ENCODE results near the gene FATE1.

The FATE1 gene

GRCh38 chrX:151704041-151704663 is 11.7 kb upstream of the FATE1 start:
- no peak for FAIRE-seq

DNA sequence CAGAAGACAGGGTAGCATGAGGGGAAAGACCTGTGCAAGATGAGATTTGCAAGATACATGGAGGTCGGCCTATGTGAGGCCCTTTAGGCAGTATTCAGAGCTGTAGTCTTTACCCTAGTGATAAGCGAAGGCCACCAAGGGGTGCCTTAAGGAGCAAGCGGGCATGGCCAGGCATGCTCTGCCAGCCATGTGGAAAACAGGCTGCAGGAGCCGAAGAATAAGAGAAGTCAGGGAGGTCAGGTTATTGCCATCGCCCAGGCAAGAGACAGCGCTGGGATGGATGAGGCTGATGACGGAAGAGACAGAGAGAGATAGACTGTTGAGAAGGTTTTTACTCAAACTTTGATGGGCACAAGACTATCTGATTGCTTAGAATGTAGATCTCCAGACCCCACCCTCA is 7.0 kb upstream of the FATE1 start:
- no peak for FAIRE-seq

- no peak for FAIRE-seq
These were observed 5.4 kb upstream of the FATE1 start for GRCh38 chrX:151710457-151710856.

DNA sequence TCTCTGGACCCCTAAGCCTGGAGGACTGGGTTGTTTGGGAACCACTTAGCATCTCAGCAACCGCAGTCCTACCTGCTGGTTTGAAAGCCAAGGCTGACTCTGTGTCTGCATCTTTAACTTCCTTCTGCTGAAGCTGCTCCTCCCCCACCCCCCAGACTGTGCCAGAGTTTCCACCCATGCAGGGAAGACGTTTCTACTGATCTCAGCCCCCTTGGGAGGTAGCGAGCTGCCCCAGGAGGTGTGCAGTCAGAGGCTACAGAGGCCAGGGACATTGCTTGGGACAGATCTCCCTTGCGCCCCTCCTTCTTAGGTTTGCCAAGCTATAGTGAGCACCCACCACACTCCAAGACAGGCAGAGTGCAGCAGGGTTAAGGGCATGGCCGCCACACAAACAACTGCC is 4.7 kb upstream of the FATE1 start:
- FAIRE-seq: no peak

DNA sequence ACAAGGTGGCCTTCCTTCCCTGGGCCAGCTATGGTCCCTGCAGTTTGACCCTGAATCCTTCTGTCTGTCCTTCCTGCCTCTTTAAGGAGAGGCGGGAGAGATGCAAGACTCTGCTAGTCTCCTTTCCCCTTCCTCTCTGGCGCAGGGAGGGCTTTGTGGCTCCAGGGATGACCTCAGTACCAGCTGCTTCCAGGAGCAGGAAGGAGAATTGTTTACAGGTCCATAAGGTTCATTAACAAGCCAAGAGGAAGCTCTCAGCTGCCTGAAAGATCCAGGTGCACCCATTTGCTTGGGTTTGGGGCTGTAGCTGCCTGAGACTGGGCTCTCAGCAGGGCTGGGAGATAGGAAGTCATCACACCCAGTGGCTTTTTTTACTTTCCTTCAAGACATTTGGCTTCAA is 4.0 kb upstream of the FATE1 start:
- FAIRE-seq: no peak

DNA sequence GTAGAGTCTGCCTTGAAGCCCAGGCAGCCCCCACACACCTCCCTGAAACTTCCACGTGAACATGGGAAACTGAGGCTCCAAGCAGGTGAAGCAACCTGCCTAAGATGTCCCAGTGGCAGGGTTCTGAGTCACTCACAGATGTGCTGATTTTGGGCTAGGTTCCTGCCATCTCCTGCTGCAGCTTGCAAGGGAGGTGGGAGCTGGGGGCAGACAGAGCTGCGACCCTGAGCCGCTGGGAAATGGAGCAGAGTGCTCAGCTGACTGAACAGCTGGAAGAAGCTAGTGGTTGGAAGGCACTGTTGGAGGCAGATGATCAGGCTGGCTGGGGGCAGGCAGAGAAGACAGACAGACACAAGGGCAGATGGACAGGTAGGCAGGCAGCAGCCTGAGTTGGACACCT is 3.6 kb upstream of the FATE1 start:
- FAIRE-seq: no peak

GRCh38 chrX:151713849-151714248 is 2.0 kb upstream of the FATE1 start:
- no peak for FAIRE-seq

GRCh38 chrX:151714362-151714761 is 1.5 kb upstream of the FATE1 start:
- FAIRE-seq: no peak

GRCh38 chrX:151722241-151722846 is 6.5 kb downstream of the FATE1 start:
- no peak for FAIRE-seq

DNA sequence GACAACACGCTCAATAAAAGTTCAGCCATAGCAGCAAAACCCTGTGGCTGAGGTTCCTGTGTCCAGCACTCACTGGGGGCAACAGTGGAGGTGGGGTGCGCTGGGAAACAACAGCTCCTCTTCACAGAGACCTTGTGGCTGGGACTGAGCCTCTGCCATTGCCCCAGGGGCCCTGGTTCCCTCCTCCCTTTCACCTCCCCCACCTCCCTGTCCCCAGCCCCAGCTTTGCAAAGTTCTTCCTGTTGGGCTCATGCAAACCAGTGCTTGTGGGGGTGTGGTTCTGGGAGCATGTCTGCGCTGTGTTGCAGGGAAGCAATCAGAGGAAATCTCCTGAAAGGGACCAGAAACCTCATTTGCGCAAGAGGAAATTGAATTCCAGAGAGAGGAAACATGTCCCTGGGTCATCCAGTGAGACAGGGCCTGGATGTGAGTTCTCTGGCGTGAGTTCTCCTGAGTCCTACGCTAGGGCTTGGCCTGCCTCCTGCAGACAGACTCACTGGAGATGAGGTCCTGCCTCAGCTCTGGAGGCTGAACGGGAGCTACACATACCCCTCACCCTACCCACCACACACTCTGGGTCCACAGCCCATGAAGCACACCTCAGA is 7.4 kb downstream of the FATE1 start:
- no peak for FAIRE-seq

DNA sequence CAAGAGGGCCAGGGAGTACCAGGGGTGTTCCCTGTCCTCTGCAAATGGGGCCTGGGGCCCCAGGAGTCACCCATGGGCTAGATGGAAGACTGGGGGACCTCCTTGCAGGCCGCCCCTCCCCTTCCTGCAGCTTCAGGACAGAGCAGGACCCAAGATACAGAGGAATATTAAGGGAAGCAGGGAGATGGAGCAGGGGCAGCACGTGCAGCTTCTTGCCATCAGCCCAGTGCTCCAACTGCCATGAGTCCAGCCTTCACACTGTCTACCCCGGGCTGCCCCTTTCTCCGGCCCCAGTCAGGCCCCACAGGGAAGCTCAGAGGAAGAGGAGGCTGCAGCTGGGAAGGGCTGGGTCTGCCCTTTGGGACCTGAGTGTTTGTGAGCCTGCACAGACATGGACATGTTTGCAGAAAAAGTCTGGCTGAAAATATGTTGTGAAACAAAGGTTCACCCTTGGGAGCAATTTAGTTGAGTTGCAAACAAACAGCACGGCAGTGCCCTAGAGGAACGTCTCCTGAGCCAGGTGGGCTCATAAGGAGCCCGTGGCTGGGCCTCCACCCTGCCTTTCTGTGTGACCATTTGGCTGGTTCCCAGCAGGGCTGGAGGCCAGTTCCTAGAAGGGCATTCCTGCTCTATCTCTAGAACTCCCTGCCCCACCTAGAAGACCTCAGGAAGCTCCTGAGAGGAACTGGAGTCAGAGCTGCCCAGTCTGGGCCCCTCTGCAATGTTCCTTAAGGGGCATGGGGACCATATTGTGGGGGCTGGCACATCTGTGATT is 8.9 kb downstream of the FATE1 start:
- FAIRE-seq: no peak

GRCh38 chrX:151725338-151725614 is 9.4 kb downstream of the FATE1 start:
- no peak for FAIRE-seq

DNA sequence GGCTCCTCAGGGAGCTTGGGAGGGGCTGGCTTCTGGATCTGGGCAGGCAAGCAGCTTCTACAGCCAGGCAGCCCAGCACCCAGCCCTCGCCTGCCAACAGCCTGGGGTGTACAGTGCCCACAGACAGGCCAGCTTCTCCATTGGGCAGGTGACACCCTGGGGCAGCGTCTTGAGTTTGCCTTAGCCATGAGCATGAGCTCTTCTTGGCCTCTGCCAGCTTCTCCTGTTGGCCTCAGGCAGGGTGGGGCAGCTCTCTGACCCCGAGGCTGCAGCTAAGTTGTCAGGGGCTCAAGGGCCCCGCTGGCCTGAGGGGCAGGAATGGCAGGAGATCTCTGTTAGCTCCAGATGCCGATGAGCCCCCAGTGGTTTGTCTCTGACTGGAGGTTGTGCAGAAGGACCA is 10.9 kb downstream of the FATE1 start:
- FAIRE-seq: no peak

DNA sequence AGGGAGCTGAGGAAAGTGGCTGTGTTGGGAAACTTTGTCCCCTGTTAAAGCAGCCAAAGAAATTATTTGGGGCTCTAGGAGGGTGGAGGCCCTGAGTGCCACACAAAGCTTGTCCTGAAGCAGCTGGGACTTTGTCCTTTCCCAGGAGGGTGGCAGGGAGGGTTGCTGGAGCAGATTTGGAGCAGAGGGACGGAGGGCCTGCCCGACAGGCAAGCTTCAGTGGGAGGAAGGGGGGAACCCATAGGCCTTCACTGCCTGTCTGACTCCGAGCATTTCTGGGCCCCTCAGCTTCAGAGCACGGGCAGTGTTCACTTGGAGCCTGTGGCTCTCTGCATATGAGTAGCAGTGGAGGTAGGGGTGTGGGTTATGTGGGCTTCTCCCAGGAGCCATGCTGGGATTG is 11.5 kb downstream of the FATE1 start:
- no peak for FAIRE-seq

GRCh38 chrX:151729056-151729725 is 13.4 kb downstream of the FATE1 start:
- FAIRE-seq: no peak

DNA sequence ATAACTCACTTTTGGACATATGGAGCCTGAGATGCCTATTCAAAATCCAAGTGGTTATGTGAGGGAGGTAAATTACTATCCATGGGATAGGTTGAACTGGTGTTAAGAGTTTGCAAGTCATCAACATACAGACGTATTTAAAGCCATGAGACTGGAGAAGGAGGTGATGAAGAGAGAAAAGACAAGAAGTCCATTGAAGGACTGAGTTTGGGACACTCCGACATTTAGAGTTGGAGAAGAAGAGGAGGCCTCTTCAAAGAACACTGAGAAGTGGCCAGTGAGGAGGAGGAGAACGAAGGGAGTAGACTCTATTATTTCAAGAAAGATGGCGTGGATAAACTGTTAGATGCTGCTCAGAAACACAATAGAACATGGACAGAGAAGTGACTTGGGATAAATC is 18.6 kb downstream of the FATE1 start, which contains the start of gene CNGA2:
TSS of gene CNGA2 (plus strand) at position 301 of the 400 bp plus-strand sequence. CDS start 3,738 bp downstream, outside the sequence.
- no peak for FAIRE-seq

GRCh38 chrX:151735219-151735618 is 19.4 kb downstream of the FATE1 start:
- no peak for FAIRE-seq

- no peak for FAIRE-seq
These were observed 20.9 kb downstream of the FATE1 start for GRCh38 chrX:151736685-151737084.

DNA sequence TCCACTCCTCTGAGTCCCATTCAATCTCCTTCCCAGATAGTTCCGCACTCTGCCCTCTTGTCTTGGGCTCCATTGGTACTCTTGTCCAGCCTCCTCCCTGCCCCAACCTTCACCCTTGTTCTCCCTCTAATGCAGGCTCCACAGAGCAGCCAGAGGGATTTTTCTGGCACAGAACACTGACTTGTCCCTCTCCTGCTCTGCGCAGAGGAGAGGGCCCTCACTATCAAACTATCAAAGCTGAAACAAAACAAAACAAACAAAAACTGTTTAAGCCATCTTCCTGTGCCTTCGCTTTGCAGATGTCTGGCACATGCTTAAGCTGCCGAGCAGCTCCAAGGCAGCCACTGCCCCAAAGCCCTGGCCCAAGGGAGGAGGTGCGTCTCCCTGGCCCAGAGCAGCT is 21.7 kb downstream of the FATE1 start:
- FAIRE-seq: no peak

GRCh38 chrX:151738751-151739150 is 22.9 kb downstream of the FATE1 start:
- no peak for FAIRE-seq

DNA sequence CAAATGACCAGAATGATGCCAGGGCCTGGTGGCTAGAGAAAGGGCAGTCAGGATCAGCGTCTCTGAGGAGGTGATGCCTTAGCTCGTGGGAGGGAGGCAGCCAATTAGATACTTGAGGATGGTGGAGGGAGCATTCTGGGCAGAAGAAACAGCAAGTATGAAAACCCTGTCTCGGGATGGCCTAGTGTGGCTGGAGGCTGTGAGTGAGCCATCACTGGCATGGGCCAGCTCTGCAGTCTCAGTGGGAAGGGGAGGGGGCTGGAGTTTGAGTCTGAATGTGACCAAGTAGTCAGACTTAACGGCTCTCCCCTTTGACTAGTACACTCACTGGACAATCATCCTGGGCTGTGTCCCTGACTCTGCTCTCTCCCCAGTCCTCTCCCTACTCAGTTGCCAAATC is 25.8 kb downstream of the FATE1 start:
- FAIRE-seq: no peak

DNA sequence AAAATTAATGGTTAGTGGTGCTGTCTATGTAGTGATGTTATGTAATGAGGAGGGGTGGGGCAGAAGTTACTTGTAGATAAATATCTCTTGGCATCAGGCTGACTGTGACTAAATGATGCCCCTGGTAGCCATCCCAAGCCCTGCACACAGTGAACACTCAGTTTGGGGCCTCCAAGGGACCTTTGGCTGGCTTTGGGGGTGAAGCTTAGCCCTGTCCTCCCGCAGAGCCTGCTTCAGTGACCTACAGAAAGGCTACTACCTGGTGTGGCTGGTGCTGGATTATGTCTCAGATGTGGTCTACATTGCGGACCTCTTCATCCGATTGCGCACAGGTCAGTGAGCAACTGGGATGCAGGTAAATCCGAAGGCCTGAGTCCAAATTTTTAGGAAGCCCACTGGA is 26.5 kb downstream of the FATE1 start:
- no peak for FAIRE-seq

- FAIRE-seq: no peak
These were observed 28.0 kb downstream of the FATE1 start for GRCh38 chrX:151743651-151744470.

All from G401.6 (cell line).